Epidermal melanocyte (primary cell): ENCODE data around the gene ZNF768.
A peak's percentile ranks its signal among the peaks of the same experiment; 100 is the strongest.
"Not testable (repeated sequence)": the region's sequence is repeated elsewhere in the genome, so short reads cannot be mapped to it uniquely, and the experiment has no call there.

ENCODE experiments used
- DNase-seq: peaks from one replicate; pipeline ENCODE4 v3.0.0; 2011; ENCODE audit warnings: low spot score; ENCODE audit not compliant: insufficient read length

The ZNF768 gene

DNA sequence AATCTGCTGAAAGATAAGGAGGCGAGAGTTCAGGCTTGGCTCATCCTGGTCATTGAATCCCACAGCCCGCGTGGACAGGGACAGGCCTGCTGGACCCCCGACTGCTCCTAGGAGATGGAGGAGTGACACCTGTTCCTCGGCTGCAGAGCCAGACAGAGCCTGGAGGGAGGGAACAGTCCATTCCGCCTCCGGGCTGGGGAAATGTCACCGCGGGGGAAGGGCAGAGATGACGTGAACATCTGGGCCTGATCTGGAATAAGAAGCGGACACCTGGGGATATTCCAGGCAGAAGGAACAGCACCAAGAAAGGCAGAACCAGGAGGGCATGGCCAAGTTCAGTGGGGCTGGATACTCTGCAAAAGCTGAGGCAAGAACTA, 6.8 kb upstream of the ZNF768 start:
- no peak for DNase-seq

GRCh38 chr16:30532285-30533145, 6.1 kb upstream of the ZNF768 start:
- DNase-seq = no peak

GRCh38 chr16:30530163-30531037, 4.0 kb upstream of the ZNF768 start:
- no peak for DNase-seq

DNA sequence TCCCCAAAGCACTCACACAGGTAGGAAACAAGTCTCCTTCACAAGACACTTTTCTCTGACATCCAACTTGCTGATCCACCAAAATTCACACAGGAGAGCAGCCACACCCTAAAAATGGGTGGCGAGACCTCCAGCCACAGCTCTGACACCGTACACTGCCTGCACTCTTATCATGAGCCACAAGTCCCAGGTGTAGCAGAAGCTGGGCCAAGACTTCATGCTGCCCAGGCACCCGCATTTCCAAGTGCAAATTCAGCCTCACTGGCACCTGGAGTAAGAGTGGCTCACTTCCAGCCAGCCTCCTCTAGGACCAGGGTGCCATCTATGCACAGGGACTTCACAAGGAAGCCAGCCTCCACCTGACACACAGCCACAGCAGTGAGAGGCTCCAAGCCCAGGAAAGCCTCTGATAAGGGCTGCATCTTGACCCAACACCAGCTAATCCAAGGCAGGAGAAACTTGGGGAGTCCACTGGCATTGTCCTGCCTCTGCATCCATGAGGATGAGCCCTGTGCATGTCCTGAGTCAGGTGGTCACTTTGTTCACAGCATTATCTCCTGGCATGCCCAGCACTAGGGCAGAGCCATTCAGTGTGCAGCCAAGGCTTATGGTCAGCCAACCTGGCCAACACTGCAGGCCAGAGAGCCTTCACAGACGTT, 2.6 kb upstream of the ZNF768 start:
- DNase-seq = no peak

- no peak for DNase-seq
Observed at GRCh38 chr16:30527635-30528178, 1.3 kb upstream of the ZNF768 start.

GRCh38 chr16:30526823-30527634, 663 bp upstream of the ZNF768 start:
- DNase-seq = peak; percentile 98

DNA sequence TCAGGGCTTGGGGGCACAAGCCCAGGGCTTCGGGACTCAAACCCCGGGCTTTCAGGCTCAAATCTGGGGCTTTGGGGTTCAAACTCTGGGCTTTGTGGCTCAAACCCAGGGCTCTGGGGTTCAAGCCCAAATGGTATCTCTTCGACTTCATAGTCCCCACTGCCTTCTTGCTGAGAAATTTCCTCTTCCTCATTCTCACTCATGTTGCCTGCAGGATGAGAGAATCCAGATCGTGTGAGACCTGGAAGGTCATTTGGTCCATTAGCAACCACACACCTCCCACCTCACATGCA, 576 bp downstream of the ZNF768 start:
- DNase-seq = peak; percentile 23

DNA sequence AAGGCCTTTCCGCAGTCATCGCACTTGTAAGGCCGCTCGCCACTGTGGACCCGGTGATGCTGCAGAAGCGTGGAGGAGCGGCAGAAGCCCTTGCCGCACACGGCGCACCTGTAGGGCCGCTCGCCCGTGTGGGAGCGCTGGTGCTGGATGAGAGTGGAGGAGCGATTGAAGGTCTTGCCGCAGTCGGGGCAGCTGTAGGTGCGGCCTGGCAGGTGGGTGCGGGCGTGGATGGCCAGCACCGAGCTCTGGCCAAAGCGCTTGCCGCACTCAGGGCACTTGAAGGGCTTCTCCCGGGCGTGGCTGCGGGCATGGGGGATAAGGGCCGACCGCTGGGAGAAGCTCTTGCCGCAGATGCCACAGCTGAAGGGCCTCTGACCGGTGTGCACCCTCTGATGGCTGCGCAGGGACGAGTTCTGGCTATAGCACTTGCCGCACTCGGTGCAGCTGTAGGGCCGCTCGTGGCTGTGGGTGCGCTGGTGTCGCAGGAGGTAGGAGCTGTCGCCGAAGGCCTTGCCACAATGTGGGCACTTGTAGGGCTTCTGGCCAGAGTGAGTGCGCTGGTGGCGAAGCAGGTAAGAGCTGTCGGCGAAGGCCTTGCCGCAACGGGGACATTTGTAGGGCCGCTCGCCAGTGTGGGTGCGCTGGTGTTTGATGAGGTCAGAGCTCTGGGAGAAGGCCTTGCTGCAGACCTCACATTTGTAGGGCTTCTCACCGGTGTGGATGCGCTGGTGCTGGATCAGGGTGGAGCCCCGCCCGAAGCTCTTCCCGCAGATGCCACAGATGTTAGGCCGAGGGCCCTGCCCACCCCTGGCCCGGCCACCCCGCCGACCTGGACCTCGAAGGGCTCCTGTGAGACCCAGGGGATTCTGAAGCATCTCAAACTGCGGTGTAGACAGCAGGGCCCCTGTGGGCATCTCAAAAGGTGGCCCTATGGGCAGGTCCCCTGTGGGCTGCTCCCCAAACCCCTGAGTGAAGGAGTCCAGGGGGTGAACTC, 1.5 kb downstream of the ZNF768 start:
- DNase-seq = peak; percentile 11

- DNase-seq = no peak
Observed at GRCh38 chr16:30523768-30524574, 2.4 kb downstream of the ZNF768 start.

GRCh38 chr16:30522702-30523463, 3.5 kb downstream of the ZNF768 start:
- DNase-seq = not testable (repeated sequence)

DNA sequence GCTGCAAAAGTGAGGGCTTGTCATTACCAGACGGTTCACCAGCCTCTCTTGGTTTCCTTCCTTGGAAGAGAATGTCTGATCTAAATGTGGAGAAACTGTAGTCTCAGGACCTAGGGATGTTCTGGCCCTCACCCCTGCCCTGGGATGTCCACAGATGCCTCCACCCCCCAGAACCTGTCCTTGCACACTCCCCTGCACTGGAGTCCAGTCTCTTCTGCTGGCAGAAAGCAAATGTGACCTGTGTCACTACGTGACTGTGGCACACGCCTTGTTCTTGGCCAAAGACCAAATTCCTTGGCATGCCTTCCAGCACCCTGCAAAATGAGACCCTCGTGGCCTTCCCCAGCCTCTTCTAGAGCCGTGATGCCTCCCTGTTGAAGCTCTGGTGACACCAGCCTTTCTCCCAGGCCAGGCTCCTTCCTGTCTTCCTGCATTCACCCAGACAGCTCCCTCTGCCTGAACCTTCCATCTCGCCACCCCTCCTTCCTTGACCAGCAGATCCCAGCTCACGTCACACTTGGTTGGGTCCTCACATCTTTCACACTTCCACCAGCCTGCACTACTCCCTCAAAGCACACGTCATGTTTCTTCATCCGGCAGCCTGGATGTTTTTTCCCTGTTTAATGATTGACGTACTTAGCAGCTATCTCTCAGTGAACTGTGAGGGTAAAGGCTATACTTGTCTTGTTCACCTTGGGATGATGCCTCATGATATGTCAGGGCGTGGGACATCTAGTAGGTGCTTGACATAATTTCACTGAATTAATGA, 4.3 kb downstream of the ZNF768 start:
- no peak for DNase-seq

DNA sequence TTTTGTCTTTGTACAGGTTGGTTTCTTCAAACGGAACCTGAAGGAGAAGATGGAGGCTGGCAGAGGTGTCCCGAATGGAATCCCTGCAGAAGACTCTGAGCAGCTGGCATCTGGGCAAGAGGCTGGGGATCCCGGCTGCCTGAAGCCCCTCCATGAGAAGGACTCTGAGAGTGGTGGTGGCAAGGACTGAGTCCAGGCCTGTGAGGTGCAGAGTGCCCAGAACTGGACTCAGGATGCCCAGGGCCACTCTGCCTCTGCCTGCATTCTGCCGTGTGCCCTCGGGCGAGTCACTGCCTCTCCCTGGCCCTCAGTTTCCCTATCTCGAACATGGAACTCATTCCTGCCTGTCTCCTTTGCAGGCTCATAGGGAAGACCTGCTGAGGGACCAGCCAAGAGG, 4.9 kb downstream of the ZNF768 start:
- DNase-seq = no peak

- DNase-seq = no peak
Observed at GRCh38 chr16:30519120-30520049, 7.0 kb downstream of the ZNF768 start.

- DNase-seq = no peak
Observed at GRCh38 chr16:30518552-30518951, 7.8 kb downstream of the ZNF768 start.

DNA sequence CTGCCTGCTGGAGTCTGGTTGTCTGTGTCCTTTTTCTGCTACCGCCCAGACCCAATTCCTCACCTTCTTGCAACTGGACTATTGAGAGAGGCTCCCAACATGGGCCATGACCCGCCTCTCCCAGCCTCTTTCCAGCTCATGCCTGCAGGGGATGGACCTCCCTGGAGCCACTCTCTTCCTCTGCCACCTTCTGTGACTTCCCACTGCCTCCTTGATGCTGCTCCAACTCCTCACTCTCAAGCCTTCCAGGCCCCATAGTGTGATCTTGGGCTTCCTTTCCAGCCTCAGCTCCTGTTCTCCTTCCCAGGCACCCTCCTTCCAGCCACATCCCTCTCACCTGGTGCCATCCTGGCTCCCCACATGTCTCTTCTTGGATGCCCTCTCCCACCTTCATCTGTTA, 11.1 kb downstream of the ZNF768 start:
- DNase-seq = no peak

GRCh38 chr16:30511509-30511908, 14.9 kb downstream of the ZNF768 start:
- no peak for DNase-seq
